ENCODE data around the gene NR5A2.

The NR5A2 gene

GRCh38 chr1:200072636-200073285 is 45.3 kb downstream of the NR5A2 start:
- no peak for DNase-seq (ENCODE audit: low read depth)

- no peak for DNase-seq (ENCODE audit: low read depth)
These were observed 45.8 kb downstream of the NR5A2 start for GRCh38 chr1:200073286-200073637.

- no peak for DNase-seq (ENCODE audit: low read depth)
These were observed 48.0 kb downstream of the NR5A2 start for GRCh38 chr1:200075522-200075921.

- DNase-seq (ENCODE audit: low read depth), result peak; percentile 85
These were observed 48.5 kb downstream of the NR5A2 start for GRCh38 chr1:200075938-200076546.

GRCh38 chr1:200079232-200079940 is 51.9 kb downstream of the NR5A2 start:
- DNase-seq (ENCODE audit: low read depth), result no peak

- no peak for DNase-seq (ENCODE audit: low read depth)
These were observed 53.9 kb downstream of the NR5A2 start for GRCh38 chr1:200081151-200081968.

GRCh38 chr1:200081969-200082245 is 54.4 kb downstream of the NR5A2 start:
- DNase-seq (ENCODE audit: low read depth), result no peak

GRCh38 chr1:200082329-200082728 is 54.8 kb downstream of the NR5A2 start:
- DNase-seq (ENCODE audit: low read depth), result peak; percentile 70

- peak; percentile 53 for DNase-seq (ENCODE audit: low read depth)
These were observed 63.0 kb downstream of the NR5A2 start for GRCh38 chr1:200090252-200091159.

- DNase-seq (ENCODE audit: low read depth), result no peak
These were observed 67.6 kb downstream of the NR5A2 start for GRCh38 chr1:200095057-200095577.

- DNase-seq (ENCODE audit: low read depth), result no peak
These were observed 69.3 kb downstream of the NR5A2 start for GRCh38 chr1:200096774-200097173.

GRCh38 chr1:200099040-200099439 is 71.5 kb downstream of the NR5A2 start:
- DNase-seq (ENCODE audit: low read depth), result no peak

GRCh38 chr1:200103966-200104583 is 76.6 kb downstream of the NR5A2 start:
- DNase-seq (ENCODE audit: low read depth), result no peak

- no peak for DNase-seq (ENCODE audit: low read depth)
These were observed 79.5 kb downstream of the NR5A2 start for GRCh38 chr1:200107004-200107470.

- no peak for DNase-seq (ENCODE audit: low read depth)
These were observed 81.1 kb downstream of the NR5A2 start for GRCh38 chr1:200108659-200109058.

GRCh38 chr1:200112290-200112689 is 84.8 kb downstream of the NR5A2 start:
- DNase-seq (ENCODE audit: low read depth), result no peak

- no peak for DNase-seq (ENCODE audit: low read depth)
These were observed 88.0 kb downstream of the NR5A2 start for GRCh38 chr1:200115532-200115931.

GRCh38 chr1:200116324-200116723 is 88.8 kb downstream of the NR5A2 start:
- DNase-seq (ENCODE audit: low read depth), result no peak

GRCh38 chr1:200118779-200119505 is 91.4 kb downstream of the NR5A2 start:
- DNase-seq (ENCODE audit: low read depth), result no peak

GRCh38 chr1:200121421-200121820 is 93.9 kb downstream of the NR5A2 start:
- DNase-seq (ENCODE audit: low read depth), result no peak

Measured in ELR (cell line).